Gastrocnemius medialis (tissue), 4 donors: ENCODE data around the gene AP2B1. TPM values are rescaled to one million over a fixed set of nuclear protein-coding genes. Genes with fewer than 3 reads are reported as not detected.
A peak's percentile ranks its signal among the peaks of the same experiment; 100 is the strongest.

Source experiments
- ATAC-seq, 2 donors: fragments of 150-250 bp; one replicate each; pipeline ENCODE4 v1.9.1; 2016
- DNase-seq, 2 donors: peaks; one replicate each; pipeline ENCODE4 v3.0.0-alpha.2; 2019
- H3K27ac ChIP-seq, 4 donors: fragments of 200-600 bp; sonication (generic); 1 replicate in 1 of 4; 2 replicates in 3 of 4; pipeline ENCODE4 v1.5.1; 2016 to 2018; ENCODE audit warnings: mild to moderate bottlenecking in 2 of 4, moderate library complexity in 1 of 4
- H3K27me3 ChIP-seq, 3 donors: fragments of 200-600 bp; sonication (generic) in 2 of 3; 1 replicate in 1 of 3; 2 replicates in 2 of 3; pipeline versions ENCODE4 v1.5.1 to v1.6.0; 2016 to 2019; ENCODE audit warnings: mild to moderate bottlenecking in 1 of 3, moderate library complexity in 1 of 3
- H3K36me3 ChIP-seq, 2 donors: fragments of 200-600 bp; sonication (generic) in 1 of 2; one replicate each; pipeline ENCODE4 v1.5.1; 2017 to 2018
- H3K4me1 ChIP-seq, 2 donors: fragments of 200-600 bp; sonication (generic) in 1 of 2; one replicate each; pipeline ENCODE4 v1.5.1; 2016 to 2017; ENCODE audit warnings: mild to moderate bottlenecking in 2 of 2
- H3K4me3 ChIP-seq, 4 donors: fragments of 200-600 bp; sonication (generic) in 3 of 4; 1 replicate in 1 of 4; 2 replicates in 3 of 4; pipeline ENCODE4 v1.5.1; 2016 to 2019; ENCODE audit warnings: mild to moderate bottlenecking in 2 of 4
- H3K9me3 ChIP-seq, 3 donors: fragments of 200-600 bp; sonication (generic) in 2 of 3; 1 replicate in 1 of 3; 2 replicates in 2 of 3; pipeline ENCODE4 v1.5.1; 2016 to 2019
- POLR2A ChIP-seq, 2 donors: fragments of 450-650 bp; IDR thresholded peaks; one replicate each; pipeline ENCODE4 v1.6.1; 2017; ENCODE audit warnings: antibody characterized with exemption in 2 of 2, mild to moderate bottlenecking in 2 of 2, moderate library complexity in 2 of 2
- in situ Hi-C, 4 donors: fragments of 200-750 bp; cut with MboI; loops; one replicate each; pipeline versions ENCODE4 v1.15.0 to v1.8.0; 2017; ENCODE audit warnings: low sequenced_read_pairs in 4 of 4
- intact Hi-C: fragments of 100-400 bp; cut with DNase I; formaldehyde crosslinking; loops from one replicate; pipeline ENCODE4 v1.15.1; 2023; ENCODE audit warnings: low total_unique reads
- total RNA-seq, 4 donors: library from RNA; depleted of rRNA; stranded (reverse); fragments of >200 nt; gene quantifications; one replicate each; pipeline versions ENCODE4 v1.1.0 to v1.2.3, GENCODE V29; 2016
- TF ChIP-seq, protein P1 (sequence below), 5 experiments: fragments of 450-650 bp in 3 of 5; fragments of 200-600 bp in 2 of 5; sonication (generic) in 2 of 5; IDR thresholded peaks in 4 of 5; conservative IDR thresholded peaks in 1 of 5; 1 replicate in 4 of 5; 2 replicates in 1 of 5; pipeline ENCODE4 v1.5.1; 2016 to 2019; ENCODE audit warnings: antibody characterized with exemption in 5 of 5, mild to moderate bottlenecking in 3 of 5, moderate library complexity in 3 of 5

The AP2B1 gene
- total RNA-seq, 4 donors from 2014 or later: 31.3 to 48.7 (median 38.1) TPM

DNA sequence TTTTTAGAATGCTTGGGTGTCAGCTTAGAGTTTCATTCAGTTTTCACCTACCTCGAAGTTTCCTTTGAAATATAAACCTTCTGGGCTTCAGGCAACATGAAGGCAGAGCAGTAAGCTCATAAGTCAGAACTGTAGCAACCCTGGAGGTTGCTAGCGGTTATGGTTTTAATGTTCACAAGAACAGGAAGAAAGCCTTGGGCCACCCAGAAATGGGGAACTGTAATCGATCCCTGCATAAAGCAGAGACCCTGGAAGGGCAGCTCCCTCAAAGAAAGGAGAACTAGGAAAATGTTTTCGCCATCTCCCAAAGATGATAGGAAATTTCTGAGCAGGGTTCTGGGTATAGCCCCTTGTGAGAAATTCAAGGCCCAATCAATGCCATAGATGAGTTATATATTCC is 96.5 kb downstream of the AP2B1 start:
- H3K9me3 ChIP-seq: no peaks in the 10 kb centered on the region
- H3K4me1 ChIP-seq: peaks cover 0 to 4% of the 10 kb centered on the region in 2 donors
- H3K27ac ChIP-seq: no peak overlapping the region
- peaks cover 0 to 44% of the 10 kb centered on the region in 2 donors for H3K36me3 ChIP-seq
- DNase-seq (no peak), ATAC-seq (no peak)
- no peak overlapping the region for H3K4me3 ChIP-seq
- in situ Hi-C loops: no loop called here
- intact Hi-C loops: no loop called here
- no peaks in the 10 kb centered on the region for H3K27me3 ChIP-seq
- TF ChIP-seq, protein P1, sequence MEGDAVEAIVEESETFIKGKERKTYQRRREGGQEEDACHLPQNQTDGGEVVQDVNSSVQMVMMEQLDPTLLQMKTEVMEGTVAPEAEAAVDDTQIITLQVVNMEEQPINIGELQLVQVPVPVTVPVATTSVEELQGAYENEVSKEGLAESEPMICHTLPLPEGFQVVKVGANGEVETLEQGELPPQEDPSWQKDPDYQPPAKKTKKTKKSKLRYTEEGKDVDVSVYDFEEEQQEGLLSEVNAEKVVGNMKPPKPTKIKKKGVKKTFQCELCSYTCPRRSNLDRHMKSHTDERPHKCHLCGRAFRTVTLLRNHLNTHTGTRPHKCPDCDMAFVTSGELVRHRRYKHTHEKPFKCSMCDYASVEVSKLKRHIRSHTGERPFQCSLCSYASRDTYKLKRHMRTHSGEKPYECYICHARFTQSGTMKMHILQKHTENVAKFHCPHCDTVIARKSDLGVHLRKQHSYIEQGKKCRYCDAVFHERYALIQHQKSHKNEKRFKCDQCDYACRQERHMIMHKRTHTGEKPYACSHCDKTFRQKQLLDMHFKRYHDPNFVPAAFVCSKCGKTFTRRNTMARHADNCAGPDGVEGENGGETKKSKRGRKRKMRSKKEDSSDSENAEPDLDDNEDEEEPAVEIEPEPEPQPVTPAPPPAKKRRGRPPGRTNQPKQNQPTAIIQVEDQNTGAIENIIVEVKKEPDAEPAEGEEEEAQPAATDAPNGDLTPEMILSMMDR (IDR thresholded peaks at IDR 0.05 in 4 of 5, conservative IDR thresholded peaks at IDR 0.05 in 1 of 5): no peak
- no peak for TF ChIP-seq POLR2A (IDR thresholded peaks at IDR 0.05)

DNA sequence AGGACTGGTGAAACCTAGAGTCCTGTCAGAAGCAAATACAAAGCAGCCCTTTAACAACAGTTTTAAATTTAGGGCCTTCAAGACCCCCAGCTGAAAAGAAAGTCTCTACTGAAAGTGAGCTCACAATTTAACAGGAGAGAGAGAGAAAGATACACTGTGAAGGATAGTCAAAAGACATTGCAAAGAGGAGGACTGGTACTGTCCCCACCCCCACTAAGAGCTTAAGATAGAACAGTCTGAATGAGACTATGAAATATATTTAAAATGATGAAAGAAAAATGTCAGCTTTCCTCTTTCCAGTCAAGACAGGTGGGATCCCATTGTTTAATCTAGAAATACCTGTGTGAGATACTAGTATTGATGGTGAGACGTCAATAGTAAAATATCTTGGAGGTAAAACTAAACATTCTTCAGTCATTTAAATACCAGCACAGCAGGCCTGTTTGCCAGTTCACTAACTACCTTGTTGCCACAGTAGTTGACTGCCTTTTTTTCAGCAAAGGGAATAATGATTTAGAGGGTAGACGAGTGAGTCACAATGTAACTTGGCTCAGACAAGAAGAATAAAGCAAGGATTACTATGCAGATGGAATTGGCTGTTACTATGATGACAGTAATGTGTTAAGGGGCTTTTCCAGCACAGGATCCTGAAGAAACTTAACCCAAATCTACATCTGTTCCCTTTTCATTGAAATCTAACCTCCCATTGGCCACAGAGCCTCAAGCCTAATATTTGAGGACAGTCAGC is 97.1 kb downstream of the AP2B1 start:
- no peak overlapping the region for H3K4me3 ChIP-seq
- intact Hi-C loops: no loop called here
- no peak for DNase-seq
- no peaks in the 10 kb centered on the region for H3K27me3 ChIP-seq
- in situ Hi-C loops: no loop called here
- ATAC-seq: peak in 1 of 2 donors; percentile 30
- no peak for TF ChIP-seq POLR2A (IDR thresholded peaks at IDR 0.05)
- TF ChIP-seq, protein P1 (IDR thresholded peaks at IDR 0.05 in 4 of 5, conservative IDR thresholded peaks at IDR 0.05 in 1 of 5): no peak
- peaks cover 0 to 44% of the 10 kb centered on the region in 2 donors for H3K36me3 ChIP-seq
- no peaks in the 10 kb centered on the region for H3K9me3 ChIP-seq
- H3K4me1 ChIP-seq: peaks cover 0 to 4% of the 10 kb centered on the region in 2 donors
- no peak overlapping the region for H3K27ac ChIP-seq

DNA sequence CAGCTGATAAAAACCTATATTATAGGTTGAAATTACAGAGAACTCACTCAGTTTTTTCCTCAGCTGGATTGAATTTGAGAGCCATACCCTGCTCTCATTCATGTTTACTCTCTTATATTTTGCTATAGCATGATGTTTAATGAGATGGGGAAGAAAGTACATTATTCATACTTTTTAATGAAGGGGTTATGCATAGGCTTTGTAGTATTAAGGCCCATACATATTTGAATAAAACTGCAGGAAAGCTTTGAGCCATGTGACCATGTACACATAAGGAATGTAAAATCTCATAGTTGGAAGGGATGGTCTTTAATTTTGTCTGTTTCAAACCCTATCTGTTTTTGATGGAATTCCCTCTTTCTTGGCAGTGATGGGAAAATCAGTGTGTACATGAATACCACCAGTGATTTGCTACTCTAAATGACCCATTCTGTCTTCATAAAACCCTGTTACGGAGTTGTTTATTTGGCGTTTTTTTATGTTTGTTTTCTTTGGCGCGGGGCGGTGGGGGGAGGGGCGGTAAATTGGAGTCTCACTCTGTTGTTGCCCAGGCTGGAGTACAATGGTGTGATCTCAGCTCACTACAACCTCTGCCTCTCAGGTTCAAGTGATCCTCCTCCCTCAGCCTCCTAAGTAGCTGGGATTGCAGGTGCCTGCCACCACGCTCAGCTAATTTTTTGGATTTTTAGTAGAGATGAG is 105.5 kb downstream of the AP2B1 start:
- no peak overlapping the region for H3K27ac ChIP-seq
- intact Hi-C loops (no loop called here), in situ Hi-C loops (no loop called here)
- no peaks in the 10 kb centered on the region for H3K9me3 ChIP-seq
- TF ChIP-seq POLR2A (IDR thresholded peaks at IDR 0.05): no peak
- TF ChIP-seq, protein P1 (IDR thresholded peaks at IDR 0.05 in 4 of 5, conservative IDR thresholded peaks at IDR 0.05 in 1 of 5): no peak
- no peaks in the 10 kb centered on the region for H3K27me3 ChIP-seq
- H3K4me1 ChIP-seq: peaks cover 0 to 19% of the 10 kb centered on the region in 2 donors
- H3K4me3 ChIP-seq: no peak overlapping the region
- DNase-seq: no peak
- no peak for ATAC-seq
- H3K36me3 ChIP-seq: peaks cover 0 to 44% of the 10 kb centered on the region in 2 donors

DNA sequence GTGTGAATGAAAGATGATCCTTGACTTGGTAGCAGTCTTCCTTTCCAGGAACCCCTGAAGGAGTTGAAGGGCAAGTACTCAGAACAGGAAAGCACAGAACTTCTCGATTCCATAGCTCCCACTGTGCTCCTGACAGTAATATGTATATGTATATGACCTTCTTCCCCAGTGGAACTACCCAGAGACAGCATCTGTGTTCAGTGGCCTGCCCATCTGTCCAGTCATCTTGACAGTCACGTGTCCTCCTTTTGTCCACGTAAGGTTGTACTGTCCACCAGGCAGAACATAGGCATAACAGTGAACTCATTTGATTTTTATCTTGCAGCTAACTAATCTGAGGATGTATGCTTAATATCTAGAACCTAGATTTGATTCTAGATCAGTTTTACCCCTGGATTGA is 106.5 kb downstream of the AP2B1 start:
- Histone ChIP-seq H3K4me1 (peaks cover 0 to 15% of the 10 kb centered on the region in 2 donors), H3K9me3 (no peaks in the 10 kb centered on the region), H3K27ac (no peak overlapping the region), H3K27me3 (no peaks in the 10 kb centered on the region), H3K36me3 (peaks cover 0 to 36% of the 10 kb centered on the region in 2 donors), H3K4me3 (no peak overlapping the region)
- TF ChIP-seq, protein P1 (IDR thresholded peaks at IDR 0.05 in 4 of 5, conservative IDR thresholded peaks at IDR 0.05 in 1 of 5): no peak
- TF ChIP-seq POLR2A (IDR thresholded peaks at IDR 0.05): no peak
- intact Hi-C loops: no loop called here
- ATAC-seq (no peak), DNase-seq (no peak)
- in situ Hi-C loops: no loop called here
